Dedifferentiated amniotic fluid mesenchymal stem cell (primary cell): ENCODE data around the gene CCDC144A.
"Not testable (repeated sequence)": the region's sequence is repeated elsewhere in the genome, so short reads cannot be mapped to it uniquely, and the experiment has no call there.

Experiments
- DNase-seq: peaks from one replicate; pipeline ENCODE4 v3.0.0-alpha.2; 2016; ENCODE audit errors: extremely low spot score

The CCDC144A gene

GRCh38 chr17:16757520-16757919, 67.5 kb downstream of the CCDC144A start:
- not testable (repeated sequence) for DNase-seq

GRCh38 chr17:16758177-16758576, 68.1 kb downstream of the CCDC144A start:
- DNase-seq: not testable (repeated sequence)

- not testable (repeated sequence) for DNase-seq
These were observed 78.5 kb downstream of the CCDC144A start for GRCh38 chr17:16768290-16769175.

GRCh38 chr17:16772394-16773145, 82.5 kb downstream of the CCDC144A start:
- not testable (repeated sequence) for DNase-seq

GRCh38 chr17:16773146-16773522, 83.1 kb downstream of the CCDC144A start:
- not testable (repeated sequence) for DNase-seq

- DNase-seq: not testable (repeated sequence)
These were observed 97.8 kb downstream of the CCDC144A start for GRCh38 chr17:16787851-16788250.

- not testable (repeated sequence) for DNase-seq
These were observed 99.0 kb downstream of the CCDC144A start for GRCh38 chr17:16788889-16789536.

GRCh38 chr17:16789622-16790021, 99.6 kb downstream of the CCDC144A start:
- DNase-seq: not testable (repeated sequence)

- DNase-seq: peak; percentile 4
These were observed 100.4 kb downstream of the CCDC144A start for GRCh38 chr17:16790313-16790871.

GRCh38 chr17:16794215-16794614, 104.2 kb downstream of the CCDC144A start:
- not testable (repeated sequence) for DNase-seq

GRCh38 chr17:16795894-16796293, 105.9 kb downstream of the CCDC144A start:
- not testable (repeated sequence) for DNase-seq

- not testable (repeated sequence) for DNase-seq
These were observed 114.8 kb downstream of the CCDC144A start for GRCh38 chr17:16804851-16805250.

GRCh38 chr17:16806599-16806998, 116.6 kb downstream of the CCDC144A start:
- peak; percentile 4 for DNase-seq

GRCh38 chr17:16807620-16808019, 117.6 kb downstream of the CCDC144A start:
- DNase-seq: not testable (repeated sequence)

GRCh38 chr17:16810236-16810635, 120.2 kb downstream of the CCDC144A start:
- DNase-seq: not testable (repeated sequence)

- peak; percentile 15 for DNase-seq
These were observed 122.1 kb downstream of the CCDC144A start for GRCh38 chr17:16812126-16812525.

- DNase-seq: peak; percentile 12
These were observed 124.4 kb downstream of the CCDC144A start for GRCh38 chr17:16814439-16814838.

- DNase-seq: peak; percentile 4
These were observed 127.2 kb downstream of the CCDC144A start for GRCh38 chr17:16817201-16817600.

GRCh38 chr17:16817940-16818339, 127.9 kb downstream of the CCDC144A start:
- DNase-seq: peak; percentile 1

- DNase-seq: peak; percentile 3
These were observed 128.3 kb downstream of the CCDC144A start for GRCh38 chr17:16818340-16818739.

GRCh38 chr17:16818821-16819683, 129.0 kb downstream of the CCDC144A start:
- peak; percentile 11 for DNase-seq
